ENCODE measurements around the gene PLCB1.

The PLCB1 gene

GRCh38 chr20:8800089-8800488, 668.0 kb downstream of the PLCB1 start:
- no peak for TF ChIP-seq CTCF (IDR thresholded peaks at IDR 0.05; ENCODE audit: control insufficient read depth, insufficient read depth, low read depth, low read length, missing control alignments)
- H3K4me3 ChIP-seq (ENCODE audit: control insufficient read depth, low read depth, low read length) = no peak overlapping the region
- DNase-seq (ENCODE audit: low read depth) = no peak

- TF ChIP-seq CTCF (IDR thresholded peaks at IDR 0.05; ENCODE audit: control insufficient read depth, insufficient read depth, low read depth, low read length, missing control alignments) = no peak
These were observed 669.6 kb downstream of the PLCB1 start for GRCh38 chr20:8801686-8802085.

DNA sequence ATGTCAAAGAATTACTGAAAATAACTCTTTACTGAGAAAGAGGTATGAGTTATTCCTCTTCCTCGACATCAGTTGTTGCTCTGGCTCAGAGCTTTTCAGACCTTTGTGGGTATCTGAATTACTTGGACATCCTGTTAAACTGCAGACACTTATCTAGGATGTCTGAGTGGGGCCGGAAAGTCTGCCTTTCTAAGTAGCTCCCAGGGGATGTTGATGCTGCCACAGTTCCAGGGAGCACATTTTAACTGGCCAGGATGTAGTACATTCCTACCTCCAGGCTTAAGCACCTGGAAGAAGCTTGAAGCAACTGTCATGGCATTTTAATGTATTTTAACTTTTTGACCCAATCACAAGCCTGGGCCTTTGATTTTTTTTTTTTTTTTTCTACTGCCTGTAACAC, 671.0 kb downstream of the PLCB1 start:
- TF ChIP-seq CTCF (IDR thresholded peaks at IDR 0.05; ENCODE audit: control insufficient read depth, insufficient read depth, low read depth, low read length, missing control alignments) = no peak
- H3K4me3 ChIP-seq (ENCODE audit: control insufficient read depth, low read depth, low read length) = no peak overlapping the region
- no peak for DNase-seq (ENCODE audit: low read depth)

More at GRCh38 chr20:8801686-8802085, 669.6 kb downstream of the PLCB1 start:
- DNase-seq (ENCODE audit: low read depth) = no peak
- H3K4me3 ChIP-seq (ENCODE audit: control insufficient read depth, low read depth, low read length) = no peak overlapping the region

GRCh38 chr20:8803941-8804340, 671.9 kb downstream of the PLCB1 start:
- no peak for TF ChIP-seq CTCF (IDR thresholded peaks at IDR 0.05; ENCODE audit: control insufficient read depth, insufficient read depth, low read depth, low read length, missing control alignments)
- no peak overlapping the region for H3K4me3 ChIP-seq (ENCODE audit: control insufficient read depth, low read depth, low read length)
- no peak for DNase-seq (ENCODE audit: low read depth)

DNA sequence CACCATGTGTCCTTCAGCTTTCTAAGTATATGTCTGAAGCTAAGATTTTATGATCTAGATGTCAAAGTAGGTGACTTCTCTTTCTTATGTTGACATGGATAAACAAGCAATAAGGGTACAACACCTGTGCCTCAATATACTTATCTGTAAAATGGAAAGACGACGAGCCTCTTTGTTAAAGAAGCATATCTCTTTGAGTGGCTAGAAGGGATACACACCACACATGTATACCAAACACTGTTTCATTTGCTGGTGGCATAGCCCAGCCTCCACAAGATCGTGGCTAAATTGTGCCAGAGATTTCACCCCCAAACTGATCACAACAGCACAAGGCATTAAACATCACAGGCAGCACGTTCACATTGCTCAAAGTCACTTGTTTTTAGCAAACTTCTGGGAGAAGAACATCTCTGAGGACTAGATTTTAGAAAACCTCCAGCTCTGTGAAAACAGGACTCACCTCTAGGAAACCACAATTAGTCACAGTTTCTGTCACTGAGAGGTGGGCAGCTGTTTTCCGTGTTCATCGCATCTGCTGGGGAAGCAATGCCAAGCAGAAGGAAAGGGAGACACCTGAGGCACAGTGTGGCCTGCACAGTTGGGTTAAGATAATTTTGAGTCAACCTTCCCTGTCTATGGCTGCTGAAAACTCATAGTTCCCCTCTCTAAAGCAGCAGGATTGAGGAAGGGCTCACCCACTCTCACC, 673.8 kb downstream of the PLCB1 start:
- TF ChIP-seq CTCF (IDR thresholded peaks at IDR 0.05; ENCODE audit: control insufficient read depth, insufficient read depth, low read depth, low read length, missing control alignments) = no peak
- H3K4me3 ChIP-seq (ENCODE audit: control insufficient read depth, low read depth, low read length) = no peak overlapping the region
- DNase-seq (ENCODE audit: low read depth) = no peak

- no peak for DNase-seq (ENCODE audit: low read depth)
- TF ChIP-seq CTCF (IDR thresholded peaks at IDR 0.05; ENCODE audit: control insufficient read depth, insufficient read depth, low read depth, low read length, missing control alignments) = no peak
- no peak overlapping the region for H3K4me3 ChIP-seq (ENCODE audit: control insufficient read depth, low read depth, low read length)
These were observed 675.6 kb downstream of the PLCB1 start for GRCh38 chr20:8807480-8808201.

Measured in AG09309 (cell line).